Measurements from ENCODE around the gene HOXA9.

HOXA9 gene

GRCh38 chr7:27182285-27182841 lies 17.0 kb upstream of the HOXA9 start:
- TF ChIP-seq TOX (CRISPR knock-in tag; IDR thresholded peaks at IDR 0.05; ENCODE audit: borderline replicate concordance): no peak
- no peak for TF ChIP-seq ZFP3 (CRISPR knock-in tag; IDR thresholded peaks at IDR 0.05)
- no peak for TF ChIP-seq ESRRG (CRISPR knock-in tag; IDR thresholded peaks at IDR 0.05)
- TF ChIP-seq CREB5 (CRISPR knock-in tag; IDR thresholded peaks at IDR 0.05; ENCODE audit: low read depth): no peak
- TF ChIP-seq GLIS3 (CRISPR knock-in tag; IDR thresholded peaks at IDR 0.05): no peak
- no peak for ATAC-seq

DNA sequence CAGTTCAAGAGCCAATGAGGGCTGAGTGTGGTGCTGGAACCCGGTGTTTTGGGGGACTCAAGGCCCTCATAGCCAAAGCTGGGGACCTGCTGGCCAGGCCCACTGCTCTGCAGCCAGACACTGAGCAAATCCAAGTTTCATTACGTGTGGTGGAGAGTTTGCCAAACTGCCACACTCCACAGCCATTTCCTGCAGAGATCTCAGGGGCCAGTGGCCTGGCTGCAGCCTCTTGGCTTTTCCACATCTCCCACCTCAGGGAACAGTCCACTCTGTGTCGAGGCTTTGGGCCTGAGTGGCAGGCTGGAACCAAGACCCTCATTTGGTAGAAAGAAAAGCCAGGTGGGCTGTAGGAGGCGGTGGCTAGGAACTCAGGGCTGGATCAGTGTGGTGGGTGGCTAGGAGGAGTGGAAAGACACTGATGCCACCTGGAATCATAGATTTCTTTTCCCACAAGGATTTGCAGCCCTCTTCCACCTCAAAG lies 16.5 kb upstream of the HOXA9 start:
- ATAC-seq: no peak
- TF ChIP-seq POU6F1 (CRISPR knock-in tag; IDR thresholded peaks at IDR 0.05; ENCODE audit: borderline replicate concordance, low read depth): no peak
- TF ChIP-seq GLIS3 (CRISPR knock-in tag; IDR thresholded peaks at IDR 0.05): no peak
- no peak for TF ChIP-seq CSDC2 (CRISPR knock-in tag; IDR thresholded peaks at IDR 0.05)
- no peak for TF ChIP-seq ISL1 (CRISPR knock-in tag; IDR thresholded peaks at IDR 0.05)
- no peak for TF ChIP-seq SNAI2 (CRISPR knock-in tag; IDR thresholded peaks at IDR 0.05)
- TF ChIP-seq CREB5 (CRISPR knock-in tag; IDR thresholded peaks at IDR 0.05; ENCODE audit: low read depth): no peak

DNA sequence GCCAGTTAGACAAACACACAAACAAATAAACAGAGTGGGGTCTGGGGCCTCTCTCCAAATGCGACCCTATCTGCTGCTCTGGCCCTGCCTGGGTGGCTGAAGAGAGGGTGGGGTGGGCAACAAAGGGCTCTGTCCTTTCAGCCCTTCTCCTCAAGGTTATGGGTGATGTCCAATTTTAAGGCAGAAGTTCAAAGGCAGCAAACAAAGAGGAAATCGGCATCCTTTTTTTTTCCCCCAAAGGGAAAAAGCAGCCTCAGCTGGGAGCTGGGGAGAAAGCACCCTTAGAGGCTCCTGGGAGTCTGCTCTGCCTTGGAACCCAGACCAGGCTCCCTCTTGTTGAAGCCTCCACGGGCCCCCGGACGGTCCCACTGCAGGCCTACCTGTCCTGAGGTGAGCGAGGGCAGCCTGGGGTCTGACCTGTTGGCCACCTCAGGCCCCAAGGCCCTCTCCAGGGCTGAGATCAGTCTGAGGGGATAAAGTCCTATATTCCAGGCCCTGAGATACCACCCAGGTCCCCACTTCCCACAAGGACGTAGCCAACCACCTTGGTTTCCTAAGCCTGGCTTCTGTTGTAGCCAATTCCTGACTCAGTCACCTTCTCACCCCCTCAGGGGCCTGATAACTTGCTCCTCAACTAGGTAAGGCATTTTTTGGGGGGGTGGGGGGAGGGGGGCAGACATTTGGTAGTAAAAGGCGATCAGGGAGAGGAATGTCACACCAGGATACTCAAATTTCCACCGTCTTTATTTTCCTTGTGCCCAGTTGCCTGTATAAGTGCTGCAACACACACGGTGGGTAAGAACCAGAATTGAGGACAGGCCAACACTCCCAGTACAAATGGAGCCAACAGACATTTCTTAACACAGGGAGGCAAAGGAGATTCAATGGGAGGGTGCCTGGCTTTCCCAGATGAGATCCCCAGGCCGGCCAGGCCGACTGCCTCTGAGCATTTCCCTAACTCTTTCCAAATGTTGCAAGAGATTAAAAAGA lies 15.4 kb upstream of the HOXA9 start:
- ATAC-seq: no peak
- TF ChIP-seq PPARA (CRISPR knock-in tag; IDR thresholded peaks at IDR 0.05; ENCODE audit: borderline replicate concordance): no peak
- TF ChIP-seq ZNF8 (CRISPR knock-in tag; IDR thresholded peaks at IDR 0.05): no peak
- no peak for TF ChIP-seq ARNTL (CRISPR knock-in tag; IDR thresholded peaks at IDR 0.05; ENCODE audit: borderline replicate concordance, low read depth)
- TF ChIP-seq, protein P1, sequence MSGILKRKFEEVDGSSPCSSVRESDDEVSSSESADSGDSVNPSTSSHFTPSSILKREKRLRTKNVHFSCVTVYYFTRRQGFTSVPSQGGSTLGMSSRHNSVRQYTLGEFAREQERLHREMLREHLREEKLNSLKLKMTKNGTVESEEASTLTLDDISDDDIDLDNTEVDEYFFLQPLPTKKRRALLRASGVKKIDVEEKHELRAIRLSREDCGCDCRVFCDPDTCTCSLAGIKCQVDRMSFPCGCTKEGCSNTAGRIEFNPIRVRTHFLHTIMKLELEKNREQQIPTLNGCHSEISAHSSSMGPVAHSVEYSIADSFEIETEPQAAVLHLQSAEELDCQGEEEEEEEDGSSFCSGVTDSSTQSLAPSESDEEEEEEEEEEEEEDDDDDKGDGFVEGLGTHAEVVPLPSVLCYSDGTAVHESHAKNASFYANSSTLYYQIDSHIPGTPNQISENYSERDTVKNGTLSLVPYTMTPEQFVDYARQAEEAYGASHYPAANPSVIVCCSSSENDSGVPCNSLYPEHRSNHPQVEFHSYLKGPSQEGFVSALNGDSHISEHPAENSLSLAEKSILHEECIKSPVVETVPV (CRISPR knock-in tag; IDR thresholded peaks at IDR 0.05): no peak
- TF ChIP-seq RARB (CRISPR knock-in tag; IDR thresholded peaks at IDR 0.05): no peak
- TF ChIP-seq ESRRG (CRISPR knock-in tag; IDR thresholded peaks at IDR 0.05): no peak
- no peak for TF ChIP-seq SNAI2 (CRISPR knock-in tag; IDR thresholded peaks at IDR 0.05)
- no peak for TF ChIP-seq ZC3H10 (CRISPR knock-in tag; IDR thresholded peaks at IDR 0.05)
- TF ChIP-seq, protein P2, sequence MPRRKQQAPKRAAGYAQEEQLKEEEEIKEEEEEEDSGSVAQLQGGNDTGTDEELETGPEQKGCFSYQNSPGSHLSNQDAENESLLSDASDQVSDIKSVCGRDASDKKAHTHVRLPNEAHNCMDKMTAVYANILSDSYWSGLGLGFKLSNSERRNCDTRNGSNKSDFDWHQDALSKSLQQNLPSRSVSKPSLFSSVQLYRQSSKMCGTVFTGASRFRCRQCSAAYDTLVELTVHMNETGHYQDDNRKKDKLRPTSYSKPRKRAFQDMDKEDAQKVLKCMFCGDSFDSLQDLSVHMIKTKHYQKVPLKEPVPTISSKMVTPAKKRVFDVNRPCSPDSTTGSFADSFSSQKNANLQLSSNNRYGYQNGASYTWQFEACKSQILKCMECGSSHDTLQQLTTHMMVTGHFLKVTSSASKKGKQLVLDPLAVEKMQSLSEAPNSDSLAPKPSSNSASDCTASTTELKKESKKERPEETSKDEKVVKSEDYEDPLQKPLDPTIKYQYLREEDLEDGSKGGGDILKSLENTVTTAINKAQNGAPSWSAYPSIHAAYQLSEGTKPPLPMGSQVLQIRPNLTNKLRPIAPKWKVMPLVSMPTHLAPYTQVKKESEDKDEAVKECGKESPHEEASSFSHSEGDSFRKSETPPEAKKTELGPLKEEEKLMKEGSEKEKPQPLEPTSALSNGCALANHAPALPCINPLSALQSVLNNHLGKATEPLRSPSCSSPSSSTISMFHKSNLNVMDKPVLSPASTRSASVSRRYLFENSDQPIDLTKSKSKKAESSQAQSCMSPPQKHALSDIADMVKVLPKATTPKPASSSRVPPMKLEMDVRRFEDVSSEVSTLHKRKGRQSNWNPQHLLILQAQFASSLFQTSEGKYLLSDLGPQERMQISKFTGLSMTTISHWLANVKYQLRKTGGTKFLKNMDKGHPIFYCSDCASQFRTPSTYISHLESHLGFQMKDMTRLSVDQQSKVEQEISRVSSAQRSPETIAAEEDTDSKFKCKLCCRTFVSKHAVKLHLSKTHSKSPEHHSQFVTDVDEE (CRISPR knock-in tag; IDR thresholded peaks at IDR 0.05): no peak
- no peak for TF ChIP-seq ZFP3 (CRISPR knock-in tag; IDR thresholded peaks at IDR 0.05)
- no peak for TF ChIP-seq ZFP30 (CRISPR knock-in tag; IDR thresholded peaks at IDR 0.05)
- no peak for TF ChIP-seq TOX (CRISPR knock-in tag; IDR thresholded peaks at IDR 0.05; ENCODE audit: borderline replicate concordance)
- TF ChIP-seq OSR1 (CRISPR knock-in tag; IDR thresholded peaks at IDR 0.05): no peak
- TF ChIP-seq ZNF565 (CRISPR knock-in tag; conservative IDR thresholded peaks at IDR 0.05; ENCODE audit: low read depth): no peak
- no peak for TF ChIP-seq CSDC2 (CRISPR knock-in tag; IDR thresholded peaks at IDR 0.05)
- TF ChIP-seq TCF4 (CRISPR knock-in tag; IDR thresholded peaks at IDR 0.05; ENCODE audit: borderline replicate concordance): no peak
